Fibroblast of lung (primary cell): ENCODE results near the gene PIGM.

Experiments used
- EZH2 ChIP-seq: IDR thresholded peaks from 2 replicates; pipeline ENCODE4 v1.5.1; 2012; ENCODE audit warnings: low read length, control low read depth, mild to moderate bottlenecking; ENCODE audit errors: missing control alignments
- TF ChIP-seq, protein P1 (sequence below), 2 donors: IDR thresholded peaks in 1 of 2; conservative IDR thresholded peaks in 1 of 2; 1 replicate in 1 of 2; 2 replicates in 1 of 2; pipeline ENCODE4 v1.5.1; 2011 to 2012; ENCODE audit warnings: low read length in 2 of 2, control low read depth in 1 of 2, inconsistent platforms in 1 of 2, low read depth in 1 of 2, mild to moderate bottlenecking in 1 of 2

DNA sequence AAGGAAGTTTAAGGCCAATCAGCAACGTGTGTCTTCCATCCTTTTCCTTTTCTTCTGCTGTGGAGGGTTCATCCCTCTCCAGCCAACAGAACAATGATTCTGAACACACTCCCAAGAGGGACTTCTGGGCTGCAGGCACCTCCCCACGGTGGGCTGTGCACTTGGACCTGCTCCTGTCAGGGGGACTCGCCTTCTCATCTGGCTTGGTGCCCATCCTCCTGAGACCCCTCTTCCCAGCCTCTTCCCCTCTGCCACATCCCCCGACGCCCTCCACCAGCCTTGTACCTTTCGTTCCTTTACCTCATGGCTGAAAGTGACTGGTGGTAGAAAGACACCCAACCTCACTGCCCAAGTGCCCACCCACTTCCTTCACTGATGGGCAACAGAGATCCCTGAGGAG lies 51.7 kb downstream of the PIGM start:
- TF ChIP-seq, protein P1, sequence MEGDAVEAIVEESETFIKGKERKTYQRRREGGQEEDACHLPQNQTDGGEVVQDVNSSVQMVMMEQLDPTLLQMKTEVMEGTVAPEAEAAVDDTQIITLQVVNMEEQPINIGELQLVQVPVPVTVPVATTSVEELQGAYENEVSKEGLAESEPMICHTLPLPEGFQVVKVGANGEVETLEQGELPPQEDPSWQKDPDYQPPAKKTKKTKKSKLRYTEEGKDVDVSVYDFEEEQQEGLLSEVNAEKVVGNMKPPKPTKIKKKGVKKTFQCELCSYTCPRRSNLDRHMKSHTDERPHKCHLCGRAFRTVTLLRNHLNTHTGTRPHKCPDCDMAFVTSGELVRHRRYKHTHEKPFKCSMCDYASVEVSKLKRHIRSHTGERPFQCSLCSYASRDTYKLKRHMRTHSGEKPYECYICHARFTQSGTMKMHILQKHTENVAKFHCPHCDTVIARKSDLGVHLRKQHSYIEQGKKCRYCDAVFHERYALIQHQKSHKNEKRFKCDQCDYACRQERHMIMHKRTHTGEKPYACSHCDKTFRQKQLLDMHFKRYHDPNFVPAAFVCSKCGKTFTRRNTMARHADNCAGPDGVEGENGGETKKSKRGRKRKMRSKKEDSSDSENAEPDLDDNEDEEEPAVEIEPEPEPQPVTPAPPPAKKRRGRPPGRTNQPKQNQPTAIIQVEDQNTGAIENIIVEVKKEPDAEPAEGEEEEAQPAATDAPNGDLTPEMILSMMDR (conservative IDR thresholded peaks at IDR 0.05 in 1 of 2, IDR thresholded peaks at IDR 0.05 in 1 of 2; ENCODE audit: low read depth in 1 of 2, low read length in 2 of 2) = no peak
- TF ChIP-seq EZH2 = no peak
